GM12872 (cell line): ENCODE results near the gene ZFPM1.

Experiments
- CTCF ChIP-seq: IDR thresholded peaks from 3 replicates; pipeline ENCODE4 v1.5.1; 2011; ENCODE audit warnings: low read depth, mild to moderate bottlenecking, low read length, moderate library complexity; ENCODE audit not compliant: insufficient read depth

Gene ZFPM1

GRCh38 chr16:88524973-88525662 is 72.0 kb downstream of the ZFPM1 start:
- no peak for TF ChIP-seq CTCF

GRCh38 chr16:88525663-88525990 is 72.5 kb downstream of the ZFPM1 start:
- TF ChIP-seq CTCF = no peak

DNA sequence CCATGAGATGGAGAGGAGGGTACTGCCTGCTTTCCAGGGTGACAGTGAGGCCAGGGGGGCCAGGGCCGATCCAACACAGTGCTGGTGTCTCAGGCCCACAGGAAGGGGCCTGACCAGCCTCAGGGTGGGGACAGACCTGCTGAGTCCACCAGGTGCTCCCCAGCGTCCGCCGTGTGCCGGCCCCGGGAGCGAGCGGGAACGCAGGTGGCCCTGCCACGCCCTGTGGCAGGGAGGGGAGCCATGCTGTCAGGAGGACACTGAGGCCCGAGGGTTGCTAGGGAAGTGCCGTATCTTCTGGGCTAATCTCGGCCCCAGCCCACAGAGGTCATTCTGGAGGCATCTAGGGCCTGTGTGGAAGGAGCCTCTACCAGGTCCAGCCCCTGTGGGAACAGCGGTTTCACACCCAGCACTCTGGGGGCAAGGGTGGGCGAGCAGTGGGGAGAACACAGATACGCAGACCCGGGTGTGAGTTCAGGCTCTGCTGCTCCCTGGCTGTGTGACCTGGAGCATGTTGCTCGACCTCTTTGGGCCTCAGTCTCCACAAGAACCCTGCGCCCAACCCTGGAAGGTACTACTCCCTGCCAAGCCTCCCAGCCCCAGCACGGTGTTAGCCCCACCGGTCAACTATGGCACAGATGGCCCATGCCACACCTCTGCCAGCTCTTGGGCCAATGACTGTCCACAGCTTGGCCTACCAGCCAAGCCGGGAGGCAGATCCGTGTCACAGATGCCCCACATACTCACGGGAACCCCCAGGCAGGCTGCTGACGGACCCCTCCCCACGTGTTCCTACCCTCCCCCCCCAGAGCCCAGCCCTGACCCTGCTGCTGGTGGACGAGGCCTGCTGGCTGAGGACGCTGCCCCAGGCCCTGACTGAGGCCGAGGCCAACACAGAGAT is 73.2 kb downstream of the ZFPM1 start:
- no peak for TF ChIP-seq CTCF

- TF ChIP-seq CTCF = no peak
Observed at GRCh38 chr16:88526906-88527185, 73.8 kb downstream of the ZFPM1 start.

GRCh38 chr16:88527186-88527936 is 74.3 kb downstream of the ZFPM1 start:
- peak; percentile 87 for TF ChIP-seq CTCF

DNA sequence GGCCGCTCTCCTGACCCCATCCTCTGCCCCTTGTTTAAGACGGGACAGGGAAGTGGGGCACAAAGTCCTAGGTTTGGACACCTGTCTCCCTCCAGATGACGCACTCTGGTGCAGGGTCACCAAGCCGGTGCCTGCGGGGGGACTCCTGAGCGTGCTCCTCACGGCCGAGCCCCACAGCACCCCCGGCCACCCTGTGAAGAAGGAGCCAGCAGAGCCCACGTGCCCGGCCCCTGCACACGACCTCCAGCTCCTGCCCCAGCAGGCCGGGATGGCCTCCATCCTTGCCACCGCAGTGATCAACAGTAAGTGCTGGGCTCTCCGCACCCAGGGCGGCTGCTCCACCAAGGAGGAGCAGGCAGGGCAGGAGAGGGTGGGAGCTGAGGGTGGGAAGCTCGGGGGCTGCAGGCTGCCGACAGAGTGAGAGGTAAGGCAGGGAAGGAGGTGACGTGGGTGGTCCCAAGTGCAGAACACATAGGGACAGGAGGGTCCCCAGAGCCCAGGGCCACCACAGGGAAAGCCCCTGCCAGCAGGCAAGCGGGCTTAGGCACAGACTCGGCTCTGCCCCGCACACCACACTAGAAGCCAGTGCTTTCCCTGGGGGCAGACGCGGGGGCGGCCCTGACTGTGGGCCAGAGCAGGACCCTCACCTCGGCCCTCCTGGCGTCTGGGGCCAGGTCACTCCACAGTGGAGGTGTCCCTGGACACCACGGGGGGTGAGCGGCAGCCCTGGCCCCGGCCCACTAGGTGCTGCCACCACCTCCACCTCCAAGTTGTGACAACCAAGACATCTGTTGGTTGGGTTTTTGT is 75.1 kb downstream of the ZFPM1 start:
- TF ChIP-seq CTCF = no peak
